ENCODE measurements around the gene HEMK1. TPM values are rescaled to one million over a fixed set of nuclear protein-coding genes. Genes with fewer than 3 reads are reported as not detected.
A peak's percentile ranks its signal among the peaks of the same experiment; 100 is the strongest.

The HEMK1 gene
- total RNA-seq, 4 donors from 2014 or later, result 4.8 to 8.3 (median 6.7) TPM

GRCh38 chr3:50584391-50584790, 15.1 kb downstream of the HEMK1 start:
- DNase-seq (ENCODE audit: low spot score), result no peak
- no peak for ATAC-seq (ENCODE audit: low FRiP score)
- no peak for TF ChIP-seq CTCF (IDR thresholded peaks at IDR 0.05)

- DNase-seq (ENCODE audit: low spot score) (no peak), ATAC-seq (ENCODE audit: low FRiP score) (no peak)
- no peak for TF ChIP-seq CTCF (IDR thresholded peaks at IDR 0.05)
Measured at GRCh38 chr3:50585919-50586762, 16.8 kb downstream of the HEMK1 start.

GRCh38 chr3:50586763-50587070, 17.4 kb downstream of the HEMK1 start:
- ATAC-seq (ENCODE audit: low FRiP score) (no peak), DNase-seq (ENCODE audit: low spot score) (no peak)
- TF ChIP-seq CTCF (IDR thresholded peaks at IDR 0.05), result no peak

- DNase-seq (ENCODE audit: low spot score) (no peak), ATAC-seq (ENCODE audit: low FRiP score) (no peak)
- no peak for TF ChIP-seq CTCF (IDR thresholded peaks at IDR 0.05)
Measured at GRCh38 chr3:50587373-50587772, 18.1 kb downstream of the HEMK1 start.

GRCh38 chr3:50587806-50588758, 18.8 kb downstream of the HEMK1 start:
- ATAC-seq (ENCODE audit: low FRiP score), result peak; percentile 25
- TF ChIP-seq CTCF (IDR thresholded peaks at IDR 0.05), result no peak
- no peak for DNase-seq (ENCODE audit: low spot score)

- DNase-seq (ENCODE audit: low spot score) (no peak), ATAC-seq (ENCODE audit: low FRiP score) (no peak)
- TF ChIP-seq CTCF (IDR thresholded peaks at IDR 0.05), result no peak
Measured at GRCh38 chr3:50588759-50589433, 19.6 kb downstream of the HEMK1 start.

Data from omental fat pad (tissue), 4 donors.